ENCODE measurements around the gene ZNF529. TPM values are rescaled to one million over a fixed set of nuclear protein-coding genes. Genes with fewer than 3 reads are reported as not detected.

ZNF529 gene
- total and polyA plus RNA-seq, 2 of the 13 experiments (the other 11 are each of a cell fraction or from before 2014, with no cell fraction given) = 9.3 to 10.6 TPM

GRCh38 chr19:36604656-36605100, 31.6 kb upstream of the ZNF529 start (continued):
- TF ChIP-seq UBTF (CRISPR knock-in tag; IDR thresholded peaks at IDR 0.05) (no peak), PHF21A (CRISPR knock-in tag; IDR thresholded peaks at IDR 0.05) (peak; percentile 66), EED (CRISPR knock-in tag; IDR thresholded peaks at IDR 0.05) (peak; percentile 65), ZXDC (CRISPR knock-in tag; IDR thresholded peaks at IDR 0.05) (0 out of 2 replicates have a peak, but pooled peaks have one; percentile 15), ARNT2 (CRISPR knock-in tag; IDR thresholded peaks at IDR 0.05; ENCODE audit: low read depth) (peak; percentile 20; the same call in 1 of the 2 replicates), GZF1 (CRISPR knock-in tag; IDR thresholded peaks at IDR 0.05) (no peak), ZNF260 (CRISPR knock-in tag; IDR thresholded peaks at IDR 0.05; ENCODE audit: borderline replicate concordance, low read depth) (no peak), MYC (CRISPR knock-in tag; IDR thresholded peaks at IDR 0.05; ENCODE audit: borderline replicate concordance) (no peak), REXO4 (CRISPR knock-in tag; IDR thresholded peaks at IDR 0.05; ENCODE audit: borderline replicate concordance) (no peak), POGK (CRISPR knock-in tag; conservative IDR thresholded peaks at IDR 0.05) (no peak; the same call in 1 of the 2 replicates), ZNF337 (CRISPR knock-in tag; IDR thresholded peaks at IDR 0.05; ENCODE audit: borderline replicate concordance, low read depth) (0 out of 2 replicates have a peak, but pooled peaks have one; percentile 42), HOXD1 (CRISPR knock-in tag; IDR thresholded peaks at IDR 0.05) (peak; percentile 21; the same call in 1 of the 2 replicates), ZNF768 (CRISPR knock-in tag; IDR thresholded peaks at IDR 0.05) (peak; percentile 64; the same call in 1 of the 2 replicates), HNRNPK (IDR thresholded peaks at IDR 0.05; ENCODE audit: low read depth, low read length, poor library complexity, severe bottlenecking) (no peak), SETDB1 (CRISPR knock-in tag; IDR thresholded peaks at IDR 0.05; ENCODE audit: borderline replicate concordance) (no peak), ZNF800 (CRISPR knock-in tag; IDR thresholded peaks at IDR 0.05) (no peak)

Measured in HepG2 (cell line).